MCF 10A (cell line): ENCODE results near the gene ARHGAP10. TPM values are rescaled to one million over a fixed set of nuclear protein-coding genes. Genes with fewer than 3 reads are reported as not detected.
A peak's percentile ranks its signal among the peaks of the same experiment; 100 is the strongest.

Experiments used
- BruUV-seq: library from RNA; stranded (reverse); fragments of 400-500 nt; replicated peaks from 2 replicates; lab custom pipeline; 2021; lab: Mats Ljungman, UMichigan
- CTCF ChIA-PET: fragments of 300-600 bp; sonication (Branson Sonifier 250); formaldehyde crosslinking; extraction: SDS; loops from one replicate; lab custom pipeline; 2021; ENCODE audit warnings: antibody characterized with exemption, inconsistent platforms; lab: Yijun Ruan, JAX
- POLR2A ChIA-PET: fragments of 300-600, 350-650 bp; sonication (Branson Sonifier 250); formaldehyde crosslinking; extraction: SDS; loops from one replicate; lab custom pipeline; 2020; ENCODE audit warnings: antibody characterized with exemption, inconsistent platforms; lab: Yijun Ruan, JAX
- DNase-seq: peaks from one replicate; pipeline ENCODE4 v3.0.0-alpha.2; 2018; ENCODE audit not compliant: unreplicated experiment
- H3K27ac Mint-ChIP-seq: one replicate; pipeline ENCODE4 v1.8.0; 2022; ENCODE audit warnings: mild to moderate bottlenecking, low read depth, mixed read lengths; ENCODE audit not compliant: unreplicated experiment
- H3K27me3 Mint-ChIP-seq: one replicate; pipeline ENCODE4 v1.8.0; 2022; ENCODE audit warnings: mixed read lengths; ENCODE audit not compliant: insufficient read depth, unreplicated experiment
- H3K36me3 Mint-ChIP-seq: one replicate; pipeline ENCODE4 v1.8.0; 2022; ENCODE audit warnings: mild to moderate bottlenecking, moderate library complexity, mixed read lengths; ENCODE audit not compliant: insufficient read depth, unreplicated experiment
- H3K4me1 Mint-ChIP-seq: one replicate; pipeline ENCODE4 v1.8.0; 2022; ENCODE audit warnings: mixed read lengths; ENCODE audit not compliant: insufficient read depth, unreplicated experiment
- H3K4me3 Mint-ChIP-seq: one replicate; pipeline ENCODE4 v1.8.0; 2022; ENCODE audit warnings: mild to moderate bottlenecking, moderate library complexity, mixed read lengths; ENCODE audit not compliant: unreplicated experiment
- H3K9me3 Mint-ChIP-seq: one replicate; pipeline ENCODE4 v1.8.0; 2022; ENCODE audit warnings: mixed read lengths; ENCODE audit not compliant: unreplicated experiment
- intact Hi-C: fragments of 100-400 bp; cut with micrococcal nuclease; formaldehyde crosslinking; loops from 2 replicates; pipeline ENCODE4 v1.14.1; 2022
- total RNA-seq: library from RNA; stranded (reverse); gene quantifications from 2 replicates; pipeline ENCODE4 v1.2.3, GENCODE V29; 2022
- TF ChIP-seq, protein P1 (sequence below): fragments of 200-600 bp; IDR thresholded peaks from one replicate; pipeline ENCODE4 v1.8.0; 2022; ENCODE audit warnings: antibody characterized with exemption, mild to moderate bottlenecking; ENCODE audit not compliant: unreplicated experiment

The ARHGAP10 gene
- total RNA-seq, 1 experiment from 2014 or later: 22.4 TPM

- TF ChIP-seq, protein P1, sequence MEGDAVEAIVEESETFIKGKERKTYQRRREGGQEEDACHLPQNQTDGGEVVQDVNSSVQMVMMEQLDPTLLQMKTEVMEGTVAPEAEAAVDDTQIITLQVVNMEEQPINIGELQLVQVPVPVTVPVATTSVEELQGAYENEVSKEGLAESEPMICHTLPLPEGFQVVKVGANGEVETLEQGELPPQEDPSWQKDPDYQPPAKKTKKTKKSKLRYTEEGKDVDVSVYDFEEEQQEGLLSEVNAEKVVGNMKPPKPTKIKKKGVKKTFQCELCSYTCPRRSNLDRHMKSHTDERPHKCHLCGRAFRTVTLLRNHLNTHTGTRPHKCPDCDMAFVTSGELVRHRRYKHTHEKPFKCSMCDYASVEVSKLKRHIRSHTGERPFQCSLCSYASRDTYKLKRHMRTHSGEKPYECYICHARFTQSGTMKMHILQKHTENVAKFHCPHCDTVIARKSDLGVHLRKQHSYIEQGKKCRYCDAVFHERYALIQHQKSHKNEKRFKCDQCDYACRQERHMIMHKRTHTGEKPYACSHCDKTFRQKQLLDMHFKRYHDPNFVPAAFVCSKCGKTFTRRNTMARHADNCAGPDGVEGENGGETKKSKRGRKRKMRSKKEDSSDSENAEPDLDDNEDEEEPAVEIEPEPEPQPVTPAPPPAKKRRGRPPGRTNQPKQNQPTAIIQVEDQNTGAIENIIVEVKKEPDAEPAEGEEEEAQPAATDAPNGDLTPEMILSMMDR: no peak
- POLR2A ChIA-PET: interaction anchor here (0.6 kb wide), 1 partner anchor 24 kb away, joined by 4 read pairs; no protein-coding TSS in a partner anchor
- DNase-seq: no peak
- Mint-ChIP-seq H3K4me3 (no peak overlapping the region), H3K4me1 (peaks cover 18% of the 10 kb centered on the region), H3K9me3 (no peaks in the 10 kb centered on the region), H3K27ac (no peak overlapping the region), H3K36me3 (peaks cover 31% of the 10 kb centered on the region), H3K27me3 (no peaks in the 10 kb centered on the region)
- intact Hi-C loops: no loop called here
- BruUV-seq: no TSS peak
- CTCF ChIA-PET: interaction anchor here (0.6 to 1.8 kb wide), 3 partner anchors 19 to 117 kb away, joined by 3 to 5 read pairs (median 3); no protein-coding TSS in a partner anchor
These were observed 18.0 kb downstream of the ARHGAP10 start for GRCh38 chr4:147749811-147750321.

- no TSS peak for BruUV-seq
- no peak overlapping the region for H3K4me3 Mint-ChIP-seq
- H3K4me1 Mint-ChIP-seq: peaks cover 38% of the 10 kb centered on the region
- ChIA-PET CTCF (interaction anchor here (0.7 to 4.9 kb wide), 2 partner anchors 114 to 1076 kb away, joined by 4 to 31 read pairs; no protein-coding TSS in a partner anchor), POLR2A (interaction anchor here (3.0 kb wide), 1 partner anchor 21 kb away, joined by 16 read pairs; the partner anchor contains the start of gene ARHGAP10)
- H3K27me3 Mint-ChIP-seq: no peaks in the 10 kb centered on the region
- DNase-seq: no peak
- peak overlapping the region; percentile 77 for H3K27ac Mint-ChIP-seq
- intact Hi-C loops: no loop called here
- H3K36me3 Mint-ChIP-seq: peaks cover 33% of the 10 kb centered on the region
- no peaks in the 10 kb centered on the region for H3K9me3 Mint-ChIP-seq
- TF ChIP-seq, protein P1: no peak
These were observed 21.2 kb downstream of the ARHGAP10 start for GRCh38 chr4:147753047-147753446.

- peak overlapping the region; percentile 77 for H3K27ac Mint-ChIP-seq
- TF ChIP-seq, protein P1: no peak
- no TSS peak for BruUV-seq
- intact Hi-C loops: no loop called here
- POLR2A ChIA-PET: interaction anchor here (1.0 to 3.0 kb wide), 3 partner anchors 9 to 22 kb away, joined by 3 to 16 read pairs (median 6); partner anchors contain the start of gene ARHGAP10
- peaks cover 38% of the 10 kb centered on the region for H3K4me1 Mint-ChIP-seq
- H3K9me3 Mint-ChIP-seq: no peaks in the 10 kb centered on the region
- H3K27me3 Mint-ChIP-seq: no peaks in the 10 kb centered on the region
- peak; percentile 71 for DNase-seq
- CTCF ChIA-PET: interaction anchor here (0.7 to 4.9 kb wide), 4 partner anchors 22 to 113 kb away, joined by 3 to 31 read pairs (median 5); partner anchors contain the start of gene ARHGAP10
- H3K36me3 Mint-ChIP-seq: peaks cover 24% of the 10 kb centered on the region
- no peak overlapping the region for H3K4me3 Mint-ChIP-seq
These were observed 22.2 kb downstream of the ARHGAP10 start for GRCh38 chr4:147754037-147754445.

GRCh38 chr4:147755561-147756295 lies 23.8 kb downstream of the ARHGAP10 start:
- POLR2A ChIA-PET: interaction anchor here (0.9 to 3.0 kb wide), 3 partner anchors 17 to 74 kb away, joined by 3 to 16 read pairs (median 4); partner anchors contain the start of gene ARHGAP10
- TF ChIP-seq, protein P1: no peak
- CTCF ChIA-PET: interaction anchor here (0.7 to 4.9 kb wide), 3 partner anchors 18 to 111 kb away, joined by 3 to 31 read pairs (median 3); no protein-coding TSS in a partner anchor

More at GRCh38 chr4:147755561-147756295, 23.8 kb downstream of the ARHGAP10 start:
- intact Hi-C loops: no loop called here
- BruUV-seq: no TSS peak
- peaks cover 41% of the 10 kb centered on the region for H3K4me1 Mint-ChIP-seq
- H3K36me3 Mint-ChIP-seq: peaks cover 18% of the 10 kb centered on the region
- DNase-seq: no peak
- H3K27ac Mint-ChIP-seq: peak overlapping the region; percentile 61
- no peaks in the 10 kb centered on the region for H3K9me3 Mint-ChIP-seq
- H3K27me3 Mint-ChIP-seq: no peaks in the 10 kb centered on the region
- H3K4me3 Mint-ChIP-seq: no peak overlapping the region
